EL (cell line): Measurements from ENCODE around the gene RTRAF.

Source experiments
- DNase-seq: peaks from one replicate; pipeline ENCODE4 v3.0.0-alpha.2; 2016

Gene RTRAF

DNA sequence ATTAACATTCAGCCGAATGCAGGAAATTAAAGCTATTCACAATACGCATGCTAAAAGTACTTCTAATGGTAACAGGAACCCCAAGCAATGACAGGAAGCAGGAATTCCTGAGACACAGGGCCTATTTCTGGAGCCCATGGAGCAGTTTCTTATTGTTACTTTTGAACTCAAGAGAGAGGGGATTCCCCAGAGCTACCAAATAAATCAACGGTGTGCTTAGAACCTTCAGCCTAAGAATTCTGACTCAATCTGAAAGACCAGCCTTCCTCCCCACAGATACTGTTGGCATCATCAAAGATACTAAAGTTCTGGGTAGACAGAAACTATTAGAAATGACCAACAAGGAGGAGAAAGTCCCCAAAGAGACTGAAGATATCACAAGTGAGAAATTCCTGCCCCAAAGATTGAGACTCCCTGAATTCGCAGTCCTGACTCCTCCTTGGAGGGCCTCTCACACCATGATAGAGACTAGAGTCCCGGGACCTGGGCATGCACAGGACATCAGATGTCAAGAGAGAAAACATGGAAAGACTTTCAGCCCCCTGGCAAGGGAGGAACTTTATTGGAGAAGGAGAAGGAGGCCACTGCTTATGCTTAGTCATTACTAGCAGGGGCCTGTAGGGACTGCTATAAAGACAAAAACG is 32.7 kb downstream of the RTRAF start:
- DNase-seq, result no peak

DNA sequence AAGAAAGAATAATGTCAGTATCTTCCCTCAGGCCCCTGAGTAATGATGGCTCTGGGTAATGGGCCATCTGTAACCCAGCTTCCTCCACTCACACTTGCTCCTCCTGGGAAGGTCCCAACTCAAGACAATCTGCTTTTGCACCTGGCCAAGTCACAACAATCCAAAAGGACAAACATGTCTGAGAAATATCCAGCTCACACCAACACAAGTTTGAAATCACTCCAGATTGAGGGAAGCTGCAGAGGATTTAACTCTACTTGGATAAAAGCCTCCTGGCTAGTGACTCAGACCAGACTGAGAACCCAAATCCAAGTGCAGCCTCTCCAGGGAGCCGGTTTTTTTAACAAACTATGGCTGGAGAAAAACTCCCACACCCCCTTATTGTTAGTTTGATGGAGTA is 34.2 kb downstream of the RTRAF start:
- peak; percentile 79 for DNase-seq

- DNase-seq, result peak; percentile 92
Observed at GRCh38 chr14:52025310-52025709, 36.0 kb downstream of the RTRAF start.

GRCh38 chr14:52026017-52026660 is 36.8 kb downstream of the RTRAF start:
- peak; percentile 31 for DNase-seq

- DNase-seq, result no peak
Observed at GRCh38 chr14:52026901-52027300, 37.6 kb downstream of the RTRAF start.

DNA sequence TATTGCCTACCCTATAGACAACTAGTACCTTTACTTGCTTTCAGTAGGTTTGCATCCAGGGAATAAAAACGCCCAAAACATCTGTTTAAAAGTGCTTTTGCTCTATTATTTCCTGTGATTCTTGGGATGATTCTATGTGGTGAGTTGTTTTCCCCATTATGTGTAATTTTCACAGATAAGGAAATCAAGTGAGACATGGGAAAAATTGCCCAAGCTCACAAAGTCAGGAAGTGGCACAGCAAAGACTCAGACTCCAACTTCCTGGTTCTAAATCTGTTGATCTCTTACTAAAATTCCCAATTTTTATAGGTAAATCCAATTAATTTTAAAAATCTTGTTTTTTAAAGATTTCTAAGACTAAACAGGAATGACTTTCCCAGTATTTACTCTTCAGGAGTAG is 40.5 kb downstream of the RTRAF start:
- no peak for DNase-seq

DNA sequence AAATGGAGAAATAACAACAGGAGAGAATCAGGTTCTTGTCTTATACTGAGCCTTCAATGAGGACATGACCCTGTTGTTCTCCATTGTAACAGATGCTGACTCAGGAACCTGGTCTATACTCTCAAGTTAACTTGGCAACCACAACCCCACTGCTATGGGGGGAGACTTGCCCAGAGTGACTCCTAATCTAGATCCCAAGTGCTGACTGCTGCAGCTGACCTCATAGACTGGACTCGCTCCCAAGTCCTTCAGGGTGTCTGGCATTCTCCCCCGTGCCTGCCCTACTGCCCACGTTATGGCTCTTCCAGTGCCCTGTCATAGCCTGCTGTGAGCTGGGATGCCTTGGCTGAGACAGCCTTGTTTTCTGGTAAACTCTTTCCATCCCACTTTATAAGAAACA is 42.4 kb downstream of the RTRAF start:
- peak; percentile 91 for DNase-seq

- DNase-seq, result peak; percentile 58
Observed at GRCh38 chr14:52032204-52032801, 43.0 kb downstream of the RTRAF start.

DNA sequence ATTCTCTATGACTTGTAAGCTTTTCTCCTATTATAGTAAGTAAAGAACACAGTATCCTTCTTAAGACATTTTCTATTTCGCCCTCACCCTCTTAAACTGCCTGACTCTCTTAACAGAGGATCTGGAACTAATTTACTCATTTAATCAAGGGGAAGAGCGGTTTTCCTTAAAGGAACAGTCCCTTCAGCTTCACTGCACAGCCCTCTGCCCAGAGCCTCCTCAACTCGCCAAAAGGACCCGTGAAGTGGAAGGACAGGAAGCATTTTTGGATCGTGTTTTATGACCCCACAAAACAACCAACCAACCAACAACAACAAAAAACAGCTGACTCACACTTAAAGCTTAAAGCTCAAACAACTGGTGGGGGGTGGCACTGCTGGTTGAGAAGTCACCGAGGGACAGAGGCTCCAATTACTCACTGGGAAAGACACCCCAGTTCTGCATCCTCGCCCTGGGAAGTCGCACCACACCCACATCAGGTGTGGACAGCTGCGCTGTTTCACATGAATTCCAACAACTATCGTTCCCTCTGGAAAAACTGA is 43.8 kb downstream of the RTRAF start:
- DNase-seq, result peak; percentile 61

- no peak for DNase-seq
Observed at GRCh38 chr14:52039124-52039815, 49.9 kb downstream of the RTRAF start.

DNA sequence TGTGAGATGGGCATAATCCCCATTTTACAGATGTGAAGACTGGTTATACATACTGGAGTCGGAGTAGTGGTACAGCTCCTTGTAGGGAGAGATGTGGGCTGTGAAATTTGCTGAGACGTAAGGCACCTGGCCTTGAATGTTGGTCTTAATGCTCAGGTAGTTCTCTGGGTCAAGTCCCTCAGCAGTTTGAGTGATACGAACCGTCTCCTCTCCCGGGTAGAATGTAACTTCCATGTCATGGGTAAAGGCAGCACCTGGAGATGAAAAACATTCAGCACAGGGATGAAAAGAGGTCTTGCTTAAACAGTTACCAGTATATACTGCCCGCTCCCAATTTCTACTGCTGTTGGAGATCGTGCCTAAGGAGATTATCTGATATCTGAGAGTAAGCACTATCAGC is 51.3 kb downstream of the RTRAF start:
- DNase-seq, result no peak

GRCh38 chr14:52042371-52043289 is 53.3 kb downstream of the RTRAF start:
- DNase-seq, result no peak

DNA sequence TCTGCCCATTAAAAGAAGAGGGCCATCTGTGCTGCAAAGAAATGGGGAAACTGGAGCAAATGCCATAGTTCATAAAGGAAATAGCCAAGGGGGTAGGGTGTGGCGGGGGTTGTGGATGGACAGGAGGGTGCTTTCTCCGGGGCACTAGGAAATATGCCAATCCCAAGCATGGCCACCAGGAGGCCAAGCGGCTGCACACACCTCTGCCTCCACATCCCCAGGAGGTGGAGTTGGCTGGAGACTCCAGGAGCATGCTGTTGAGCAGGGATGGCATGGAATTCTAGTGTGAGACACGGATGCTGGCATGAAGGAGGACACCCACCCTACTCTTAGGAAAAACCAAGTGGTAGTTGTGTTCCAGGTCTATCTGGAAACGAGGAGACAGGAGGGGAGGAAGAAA is 54.3 kb downstream of the RTRAF start:
- peak; percentile 38 for DNase-seq

DNA sequence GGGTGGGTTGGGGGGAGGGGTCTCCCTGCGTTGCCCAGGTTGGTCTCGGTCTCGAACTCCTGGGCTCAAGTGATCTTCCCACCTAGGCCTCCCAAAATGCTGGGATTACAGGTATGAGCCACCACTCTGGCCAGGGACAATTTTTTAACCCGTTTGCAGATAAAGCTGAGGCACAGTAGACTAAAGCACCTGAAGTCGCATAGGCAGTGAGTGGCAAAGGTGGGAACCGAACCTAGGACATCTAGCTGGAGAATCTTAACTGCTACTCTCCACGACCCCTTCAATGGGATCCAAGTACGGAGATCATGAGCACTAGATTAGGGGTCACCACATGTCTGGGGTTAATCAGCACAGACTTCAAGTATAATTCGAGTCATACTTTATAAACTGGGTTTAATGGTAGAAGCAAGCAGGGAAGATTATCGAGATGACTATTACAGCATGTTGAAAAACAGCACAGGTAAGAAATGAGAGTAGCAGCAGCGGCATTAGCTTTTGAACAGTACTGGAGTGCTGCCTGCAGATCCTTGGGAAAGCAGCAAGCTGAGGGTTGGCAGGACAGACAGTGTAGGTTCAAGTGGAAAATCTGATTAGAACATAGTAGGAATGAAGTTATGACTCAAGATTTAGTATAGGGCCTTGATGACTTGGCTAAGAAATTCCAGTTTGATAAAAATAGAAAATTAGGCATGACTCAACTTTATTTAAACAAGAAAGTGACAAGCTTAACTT is 55.6 kb downstream of the RTRAF start:
- peak; percentile 78 for DNase-seq

DNA sequence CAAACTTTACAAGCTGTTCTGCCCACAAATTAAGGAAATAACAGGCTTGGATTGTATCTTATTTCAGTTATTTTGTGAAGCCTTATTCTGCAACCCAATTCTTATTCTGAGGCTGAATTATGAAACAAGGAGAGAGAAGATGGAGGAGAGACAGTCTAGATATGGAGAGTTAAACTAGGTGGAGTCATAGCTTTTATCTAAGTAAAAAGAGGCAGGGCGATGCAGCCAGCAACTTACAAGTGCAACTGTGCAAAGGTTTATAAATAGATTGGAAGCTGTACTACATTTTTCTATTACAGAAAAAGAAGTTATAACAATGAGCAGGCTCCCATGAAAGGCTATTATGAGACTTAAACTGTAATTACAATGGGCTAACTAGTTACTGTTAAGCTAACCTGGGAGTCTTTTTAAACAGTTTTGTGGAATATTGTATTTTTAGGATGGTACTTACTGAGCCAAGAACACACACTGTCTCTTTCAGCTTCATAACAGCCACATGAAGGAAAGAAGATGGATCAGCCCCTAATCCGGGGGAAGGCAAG is 57.1 kb downstream of the RTRAF start:
- DNase-seq, result no peak

DNA sequence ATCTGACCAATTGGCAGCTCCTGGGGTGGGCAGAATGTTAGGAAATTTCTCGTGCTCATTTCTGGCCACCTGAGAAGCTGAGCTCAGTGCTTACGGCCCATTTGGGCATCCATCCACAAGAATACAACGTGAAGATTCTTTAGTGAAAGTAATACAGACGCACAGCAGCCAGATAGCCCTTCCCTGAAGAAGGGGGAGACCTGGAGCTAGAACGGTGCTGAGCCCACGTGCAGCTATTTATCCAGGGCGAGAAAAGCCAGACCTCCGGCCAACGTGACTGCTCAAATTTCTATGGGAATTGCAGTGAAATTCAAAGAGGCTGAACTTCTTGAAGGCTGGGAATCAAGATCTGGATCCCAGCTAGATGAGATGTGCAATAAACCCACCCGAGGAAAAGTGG is 58.8 kb downstream of the RTRAF start:
- no peak for DNase-seq

GRCh38 chr14:52048641-52049204 is 59.4 kb downstream of the RTRAF start:
- DNase-seq, result peak; percentile 36

GRCh38 chr14:52049271-52049670 is 59.9 kb downstream of the RTRAF start:
- no peak for DNase-seq

DNA sequence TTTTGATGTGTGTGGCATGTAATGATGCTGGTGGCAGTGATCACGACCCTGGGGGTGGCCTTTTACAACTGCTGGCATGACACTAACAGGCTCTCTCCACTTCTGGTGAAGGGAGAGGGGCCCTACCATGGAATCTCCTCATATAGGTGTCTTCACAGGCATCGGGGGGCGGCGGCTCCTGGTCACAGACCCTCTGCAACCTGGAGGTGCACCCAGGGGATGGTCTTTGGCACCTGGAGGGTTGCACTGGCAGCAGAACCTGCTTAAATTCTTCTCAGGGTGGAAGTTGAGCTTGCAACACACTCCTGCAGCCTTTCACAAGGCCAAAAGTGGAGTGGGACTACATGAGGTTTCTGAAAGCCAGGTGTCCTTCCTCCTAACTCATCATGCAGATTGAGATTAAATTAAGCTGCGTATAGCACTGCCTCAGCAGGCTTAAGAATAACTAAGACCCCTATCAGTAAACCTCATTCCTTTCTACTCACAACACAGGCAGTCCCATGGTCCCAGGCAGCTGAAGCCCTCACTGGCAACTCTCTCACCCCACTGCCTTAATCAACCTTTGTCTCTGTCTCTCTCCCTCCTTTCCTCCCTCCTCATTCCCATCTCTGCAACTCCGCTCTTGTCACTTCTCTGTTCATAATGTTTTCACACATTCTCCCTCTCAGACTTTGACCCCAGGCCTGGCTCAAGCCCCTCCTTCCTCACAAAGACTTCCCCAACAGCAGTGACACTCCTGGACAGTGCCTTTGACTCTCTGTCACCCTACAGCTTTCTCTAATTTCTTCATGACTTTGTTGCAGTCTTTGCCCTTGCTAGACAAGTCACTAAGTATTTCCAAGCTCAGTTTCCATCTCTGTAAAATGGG is 60.6 kb downstream of the RTRAF start:
- no peak for DNase-seq

- no peak for DNase-seq
Observed at GRCh38 chr14:52051251-52051650, 61.9 kb downstream of the RTRAF start.
